Naive thymus-derived CD4-positive, alpha-beta T cell (primary cell): ENCODE results near the gene CSK. TPM values are rescaled to one million over a fixed set of nuclear protein-coding genes. Genes with fewer than 3 reads are reported as not detected.

Source experiments
- ATAC-seq: fragments of 150-1000 bp; cut with Tn5 transposase; 2 replicates; pipeline ENCODE4 v1.10.0; 2021; ENCODE audit warnings: mild to moderate bottlenecking, moderate library complexity
- CTCF ChIA-PET: fragments of 350-600 bp; sonication (Branson Sonifier 250); formaldehyde crosslinking; loops from one replicate; lab custom pipeline; 2021; ENCODE audit warnings: antibody characterized with exemption; lab: Charles Lee
- POLR2A ChIA-PET: fragments of 350-600 bp; sonication (Branson Sonifier 250); formaldehyde crosslinking; loops from one replicate; lab custom pipeline; 2021; ENCODE audit warnings: antibody characterized with exemption, inconsistent platforms; lab: Charles Lee
- DNase-seq, 9 donors: peaks; one replicate each; pipeline versions ENCODE4 v3.0.0 to v3.0.0-alpha.2; 2020 to 2022; ENCODE audit warnings: mixed read lengths in 1 of 9
- H3K27ac ChIP-seq: one replicate; pipeline ENCODE4 v1.7.0; 2013; ENCODE audit warnings: mild to moderate bottlenecking, low read depth, low read length, moderate library complexity
- H3K27me3 ChIP-seq, 2 donors: one replicate each; pipeline ENCODE4 v1.7.0; 2013; ENCODE audit warnings: low read length in 2 of 2, mild to moderate bottlenecking in 2 of 2, moderate library complexity in 2 of 2; ENCODE audit not compliant: control insufficient read depth in 2 of 2, insufficient read depth in 2 of 2
- H3K36me3 ChIP-seq, 3 experiments: 1 replicate in 2 of 3; 2 replicates in 1 of 3; pipeline ENCODE4 v1.7.0; 2013; ENCODE audit warnings: low read length in 3 of 3, mild to moderate bottlenecking in 3 of 3, moderate library complexity in 1 of 3; ENCODE audit not compliant: insufficient read depth in 3 of 3, control insufficient read depth in 2 of 3
- H3K4me1 ChIP-seq, 2 donors: one replicate each; pipeline ENCODE4 v1.7.0; 2013; ENCODE audit warnings: low read length in 2 of 2, mild to moderate bottlenecking in 2 of 2, moderate library complexity in 1 of 2; ENCODE audit not compliant: control insufficient read depth in 2 of 2, insufficient read depth in 2 of 2
- H3K4me3 ChIP-seq: 2 replicates; pipeline ENCODE4 v1.7.0; 2013; ENCODE audit warnings: mild to moderate bottlenecking, low read length
- H3K9me3 ChIP-seq, 3 experiments: 1 replicate in 2 of 3; 2 replicates in 1 of 3; pipeline ENCODE4 v1.7.0; 2013; ENCODE audit warnings: low read length in 3 of 3; ENCODE audit not compliant: control insufficient read depth in 2 of 3
- H3K27ac Mint-ChIP-seq, 9 donors: one replicate each; pipeline ENCODE4 v1.8.0; 2020 to 2022; ENCODE audit warnings: mixed read lengths in 9 of 9, mild to moderate bottlenecking in 8 of 9, moderate library complexity in 5 of 9, inconsistent platforms in 2 of 9
- H3K27me3 Mint-ChIP-seq, 5 donors: one replicate each; pipeline ENCODE4 v1.8.0; 2021 to 2022; ENCODE audit warnings: mixed read lengths in 5 of 5, mild to moderate bottlenecking in 1 of 5
- H3K36me3 Mint-ChIP-seq, 5 donors: one replicate each; pipeline ENCODE4 v1.8.0; 2020 to 2022; ENCODE audit warnings: mixed read lengths in 5 of 5, mild to moderate bottlenecking in 3 of 5, inconsistent platforms in 1 of 5
- H3K4me1 Mint-ChIP-seq, 7 donors: one replicate each; pipeline ENCODE4 v1.8.0; 2020 to 2022; ENCODE audit warnings: mixed read lengths in 7 of 7, mild to moderate bottlenecking in 3 of 7, inconsistent platforms in 1 of 7
- H3K4me3 Mint-ChIP-seq, 10 donors: one replicate each; pipeline ENCODE4 v1.8.0; 2020 to 2022; ENCODE audit warnings: mild to moderate bottlenecking in 10 of 10, mixed read lengths in 10 of 10, moderate library complexity in 6 of 10, inconsistent platforms in 2 of 10
- H3K9me3 Mint-ChIP-seq, 11 donors: one replicate each; pipeline ENCODE4 v1.8.0; 2020 to 2022; ENCODE audit warnings: mixed read lengths in 11 of 11, mild to moderate bottlenecking in 4 of 11, inconsistent platforms in 1 of 11, moderate library complexity in 1 of 11
- intact Hi-C, 2 donors: fragments of 100-400 bp; cut with micrococcal nuclease; formaldehyde crosslinking; loops; one replicate each; pipeline ENCODE4 v1.15.1; 2023
- polyA plus RNA-seq, 2 donors: library from polyadenylated mRNA; unstranded; fragments of 300-500 nt; fragmentation: Illumina TruSeq; gene quantifications; one replicate each; pipeline ENCODE4 v1.2.3, GENCODE V29; 2021
- total RNA-seq, 6 experiments: library from RNA in 5 of 6; stranded (reverse) in 5 of 6; gene quantifications; 1 replicate in 5 of 6; 2 replicates in 1 of 6; pipeline ENCODE4 v1.2.3 and lab custom pipeline; 2021 to 2026

The CSK gene
- total and polyA plus RNA-seq, 7 experiments from 2014 or later, result 67.7 to 421 (median 214) TPM

GRCh38 chr15:74787251-74788041 lies 5.6 kb downstream of the CSK start:
- DNase-seq, result peak; percentile 69 to 97 (median 96)
- peaks cover 57 to 78% (median 75%) of the 10 kb centered on the region in 7 donors for H3K4me1 Mint-ChIP-seq
- intact Hi-C loops, result loop anchor here (1.0 to 10.0 kb wide), 16 partner anchors 7 to 857 kb away; partner anchors contain the start of genes C15orf39 (in 2 of the 2), MPI (in 2 of the 2), ARID3B (in 1 of the 2) and CLK3 (in 1 of the 2)
- H3K9me3 Mint-ChIP-seq, result peaks cover 0 to 2% (median 0%) of the 10 kb centered on the region in 11 donors
- no peaks in the 10 kb centered on the region for H3K27me3 ChIP-seq
- peak overlapping the region; percentile 87 to 97 (median 93) for H3K4me3 Mint-ChIP-seq
- peaks cover 0 to 8% (median 0%) of the 10 kb centered on the region in 3 experiments for H3K36me3 ChIP-seq
- H3K36me3 Mint-ChIP-seq, result peaks cover 0 to 75% (median 7%) of the 10 kb centered on the region in 5 donors
- H3K4me3 ChIP-seq, result peak overlapping the region; percentile 85
- POLR2A ChIA-PET, result interaction anchor here (0.5 to 28.9 kb wide), 10 partner anchors 8 to 838 kb away, joined by 3 to 1077 read pairs (median 4); partner anchors contain the start of genes CLK3, CSK, FAM219B and SNUPN
- peaks cover 66 to 72% of the 10 kb centered on the region in 2 donors for H3K4me1 ChIP-seq
- no peaks in the 10 kb centered on the region for H3K9me3 ChIP-seq
- CTCF ChIA-PET, result interaction anchor here (0.7 to 26.1 kb wide), 11 partner anchors 9 to 838 kb away, joined by 3 to 1110 read pairs (median 3); partner anchors contain the start of genes CSK, SNUPN and ULK3
- peak overlapping the region; percentile 92 for H3K27ac ChIP-seq
- peak overlapping the region; percentile 95 to 99 (median 98) for H3K27ac Mint-ChIP-seq
- ATAC-seq, result peak; percentile 85
- no peaks in the 10 kb centered on the region for H3K27me3 Mint-ChIP-seq

- DNase-seq (no peak), ATAC-seq (no peak)
- Histone ChIP-seq H3K27me3 (no peaks in the 10 kb centered on the region), H3K4me3 (peak overlapping the region; percentile 85), H3K9me3 (no peaks in the 10 kb centered on the region), H3K36me3 (peaks cover 0 to under 1% (median 0%) of the 10 kb centered on the region in 3 experiments), H3K27ac (peak overlapping the region; percentile 92), H3K4me1 (peaks cover 73 to 79% of the 10 kb centered on the region in 2 donors)
- H3K36me3 Mint-ChIP-seq, result peaks cover 0 to 69% (median 7%) of the 10 kb centered on the region in 5 donors
- POLR2A ChIA-PET, result interaction anchor here (1.0 to 28.9 kb wide), 8 partner anchors 8 to 837 kb away, joined by 3 to 1077 read pairs (median 9); partner anchors contain the start of genes CLK3, CSK, SNUPN and ULK3
- intact Hi-C loops, result loop anchor here (1.0 to 10.0 kb wide), 13 partner anchors 8 to 857 kb away; partner anchors contain the start of genes C15orf39 (in 2 of the 2), MPI (in 2 of the 2), ARID3B (in 1 of the 2) and CLK3 (in 1 of the 2)
- peaks cover 59 to 86% (median 82%) of the 10 kb centered on the region in 7 donors for H3K4me1 Mint-ChIP-seq
- CTCF ChIA-PET, result interaction anchor here (0.6 to 26.1 kb wide), 9 partner anchors 8 to 837 kb away, joined by 3 to 1110 read pairs (median 4); partner anchors contain the start of genes CSK, SNUPN and ULK3
- H3K9me3 Mint-ChIP-seq, result peaks cover 0 to 2% (median 0%) of the 10 kb centered on the region in 11 donors
- H3K4me3 Mint-ChIP-seq, result peak overlapping the region; percentile 87 to 97 (median 93)
- peak overlapping the region; percentile 95 to 99 (median 98) for H3K27ac Mint-ChIP-seq
- H3K27me3 Mint-ChIP-seq, result no peaks in the 10 kb centered on the region
Observed at GRCh38 chr15:74788042-74788682, 6.3 kb downstream of the CSK start.

- H3K27me3 ChIP-seq, result no peaks in the 10 kb centered on the region
- H3K27ac ChIP-seq, result peak overlapping the region; percentile 92
- H3K4me3 ChIP-seq, result peak overlapping the region; percentile 85
- intact Hi-C loops, result loop anchor here (1.0 to 10.0 kb wide), 13 partner anchors 8 to 856 kb away; partner anchors contain the start of genes C15orf39 (in 2 of the 2), MPI (in 2 of the 2), ARID3B (in 1 of the 2) and CLK3 (in 1 of the 2)
- ChIA-PET POLR2A (interaction anchor here (1.1 to 28.9 kb wide), 7 partner anchors 8 to 837 kb away, joined by 3 to 1077 read pairs (median 13); partner anchors contain the start of genes CLK3, CSK, SNUPN and ULK3), CTCF (interaction anchor here (0.6 to 26.1 kb wide), 6 partner anchors 10 to 171 kb away, joined by 3 to 1110 read pairs (median 6); partner anchors contain the start of genes CSK and ULK3)
- Mint-ChIP-seq H3K4me1 (peaks cover 56 to 91% (median 86%) of the 10 kb centered on the region in 7 donors), H3K9me3 (peaks cover 0 to 2% (median 0%) of the 10 kb centered on the region in 11 donors), H3K27me3 (no peaks in the 10 kb centered on the region), H3K4me3 (peak overlapping the region; percentile 87 to 97 (median 93)), H3K27ac (peak overlapping the region; percentile 95 to 99 (median 98)), H3K36me3 (peaks cover 0 to 63% (median 7%) of the 10 kb centered on the region in 5 donors)
- DNase-seq, result peak in 8 of 9 donors; percentile 60 to 71 (median 68)
- H3K4me1 ChIP-seq, result peaks cover 78 to 85% of the 10 kb centered on the region in 2 donors
- peak; percentile 15 for ATAC-seq
- H3K36me3 ChIP-seq, result no peaks in the 10 kb centered on the region
- H3K9me3 ChIP-seq, result no peaks in the 10 kb centered on the region
Observed at GRCh38 chr15:74788683-74789151, 6.8 kb downstream of the CSK start.

GRCh38 chr15:74789171-74789631 lies 7.3 kb downstream of the CSK start:
- H3K27me3 Mint-ChIP-seq, result no peaks in the 10 kb centered on the region
- intact Hi-C loops, result loop anchor here (5.0 to 10.0 kb wide), 10 partner anchors 83 to 856 kb away; partner anchors contain the start of genes C15orf39 (in 2 of the 2), MPI (in 2 of the 2), ARID3B (in 1 of the 2) and CLK3 (in 1 of the 2)
- H3K9me3 Mint-ChIP-seq, result peaks cover 0 to 2% (median 0%) of the 10 kb centered on the region in 11 donors
- Histone ChIP-seq H3K4me1 (peaks cover 83 to 90% of the 10 kb centered on the region in 2 donors), H3K4me3 (peak overlapping the region; percentile 85), H3K36me3 (no peaks in the 10 kb centered on the region), H3K27me3 (no peaks in the 10 kb centered on the region), H3K9me3 (no peaks in the 10 kb centered on the region), H3K27ac (peak overlapping the region; percentile 92)
- POLR2A ChIA-PET, result interaction anchor here (0.6 to 28.9 kb wide), 3 partner anchors 8 to 98 kb away, joined by 3 to 1077 read pairs (median 1077); partner anchors contain the start of gene CSK
- H3K4me1 Mint-ChIP-seq, result peaks cover 54 to 92% (median 87%) of the 10 kb centered on the region in 7 donors
- H3K27ac Mint-ChIP-seq, result peak overlapping the region; percentile 95 to 99 (median 98)
- DNase-seq (peak in 2 of 9 donors; percentile 31 to 46), ATAC-seq (no peak)
- CTCF ChIA-PET, result interaction anchor here (0.6 to 26.1 kb wide), 4 partner anchors 9 to 631 kb away, joined by 3 to 1110 read pairs (median 24); partner anchors contain the start of gene CSK
- H3K4me3 Mint-ChIP-seq, result peak overlapping the region; percentile 87 to 97 (median 93)
- H3K36me3 Mint-ChIP-seq, result peaks cover 0 to 59% (median 7%) of the 10 kb centered on the region in 5 donors

GRCh38 chr15:74789741-74790079 lies 7.8 kb downstream of the CSK start:
- peaks cover 0 to 2% (median 0%) of the 10 kb centered on the region in 11 donors for H3K9me3 Mint-ChIP-seq
- CTCF ChIA-PET, result interaction anchor here (0.6 to 26.1 kb wide), 4 partner anchors 13 to 630 kb away, joined by 3 to 1110 read pairs (median 3); partner anchors contain the start of gene CSK
- Histone ChIP-seq H3K27me3 (no peaks in the 10 kb centered on the region), H3K9me3 (no peaks in the 10 kb centered on the region), H3K4me3 (peak overlapping the region; percentile 85), H3K27ac (peak overlapping the region; percentile 92), H3K4me1 (peaks cover 84 to 95% of the 10 kb centered on the region in 2 donors), H3K36me3 (no peaks in the 10 kb centered on the region)
- POLR2A ChIA-PET, result interaction anchor here (0.6 to 28.9 kb wide), 3 partner anchors 7 to 98 kb away, joined by 3 to 1077 read pairs (median 1077); partner anchors contain the start of gene CSK
- H3K4me3 Mint-ChIP-seq, result peak overlapping the region; percentile 87 to 97 (median 93)
- H3K4me1 Mint-ChIP-seq, result peaks cover 53 to 94% (median 88%) of the 10 kb centered on the region in 7 donors
- H3K27ac Mint-ChIP-seq, result peak overlapping the region; percentile 95 to 99 (median 98)
- ATAC-seq (no peak), DNase-seq (no peak)
- H3K27me3 Mint-ChIP-seq, result no peaks in the 10 kb centered on the region
- peaks cover 0 to 54% (median 7%) of the 10 kb centered on the region in 5 donors for H3K36me3 Mint-ChIP-seq
- intact Hi-C loops, result loop anchor here (5.0 to 10.0 kb wide), 10 partner anchors 83 to 855 kb away; partner anchors contain the start of genes C15orf39 (in 2 of the 2), MPI (in 2 of the 2), ARID3B (in 1 of the 2) and CLK3 (in 1 of the 2)
